MM.1S (cell line): Measurements from ENCODE around the gene INSR.

Source experiments
- EZH2phosphoT487 ChIP-seq: fragments of 300-600 bp; sonication (generic); IDR thresholded peaks from 2 replicates; pipeline ENCODE4 v1.6.1; 2018; ENCODE audit warnings: antibody characterized with exemption, low read length
- TF ChIP-seq, protein P1 (sequence below): fragments of 300-600 bp; sonication (generic); IDR thresholded peaks from 2 replicates; pipeline ENCODE4 v1.5.1; 2016; ENCODE audit warnings: antibody characterized with exemption, low read length, mixed read lengths

DNA sequence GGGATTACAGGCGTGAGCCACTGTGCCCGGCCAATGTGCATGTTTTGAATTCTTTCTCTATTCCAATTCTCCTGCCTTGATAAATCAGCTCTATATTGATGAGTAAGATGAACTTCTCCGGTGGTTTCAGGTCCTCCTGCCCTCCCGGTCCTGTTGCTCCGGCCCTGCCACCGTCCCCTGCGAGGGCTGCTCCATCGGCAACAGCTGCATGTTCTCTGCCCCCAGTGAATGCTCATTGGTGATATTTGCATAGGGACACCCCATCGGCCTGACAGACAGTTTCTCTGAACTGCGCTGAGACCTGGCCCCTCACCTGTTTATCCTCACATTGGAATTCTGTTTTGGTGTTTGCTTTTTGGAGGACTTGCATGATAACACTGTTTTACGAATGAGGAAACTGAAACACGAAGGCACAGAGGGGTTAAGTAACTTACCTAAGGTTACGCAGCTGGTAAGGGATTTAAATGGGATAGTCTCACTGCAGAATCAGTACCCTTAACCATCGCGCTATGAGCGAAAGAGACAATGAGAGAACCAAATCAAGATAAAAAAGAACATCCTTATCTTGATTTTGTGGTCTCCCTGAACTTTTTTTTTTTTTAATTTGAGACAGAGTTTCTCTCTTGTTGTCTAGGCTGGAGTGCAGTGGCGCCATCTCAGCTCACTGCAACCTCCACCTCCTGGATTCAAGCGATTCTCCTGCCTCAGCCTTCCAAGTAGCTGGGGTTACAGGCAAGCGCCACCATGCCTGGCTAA is 192.5 kb downstream of the INSR start:
- TF ChIP-seq, protein P1, sequence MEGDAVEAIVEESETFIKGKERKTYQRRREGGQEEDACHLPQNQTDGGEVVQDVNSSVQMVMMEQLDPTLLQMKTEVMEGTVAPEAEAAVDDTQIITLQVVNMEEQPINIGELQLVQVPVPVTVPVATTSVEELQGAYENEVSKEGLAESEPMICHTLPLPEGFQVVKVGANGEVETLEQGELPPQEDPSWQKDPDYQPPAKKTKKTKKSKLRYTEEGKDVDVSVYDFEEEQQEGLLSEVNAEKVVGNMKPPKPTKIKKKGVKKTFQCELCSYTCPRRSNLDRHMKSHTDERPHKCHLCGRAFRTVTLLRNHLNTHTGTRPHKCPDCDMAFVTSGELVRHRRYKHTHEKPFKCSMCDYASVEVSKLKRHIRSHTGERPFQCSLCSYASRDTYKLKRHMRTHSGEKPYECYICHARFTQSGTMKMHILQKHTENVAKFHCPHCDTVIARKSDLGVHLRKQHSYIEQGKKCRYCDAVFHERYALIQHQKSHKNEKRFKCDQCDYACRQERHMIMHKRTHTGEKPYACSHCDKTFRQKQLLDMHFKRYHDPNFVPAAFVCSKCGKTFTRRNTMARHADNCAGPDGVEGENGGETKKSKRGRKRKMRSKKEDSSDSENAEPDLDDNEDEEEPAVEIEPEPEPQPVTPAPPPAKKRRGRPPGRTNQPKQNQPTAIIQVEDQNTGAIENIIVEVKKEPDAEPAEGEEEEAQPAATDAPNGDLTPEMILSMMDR: no peak
- no peak for TF ChIP-seq EZH2phosphoT487
